OCI-LY3 (cell line): ENCODE data around the gene POLH.
"Not testable (repeated sequence)": the region's sequence is repeated elsewhere in the genome, so short reads cannot be mapped to it uniquely, and the experiment has no call there.

ENCODE experiments used
- CTCF ChIP-seq: fragments of 200-600, 300-600 bp; sonication (generic); IDR thresholded peaks from 2 replicates; pipeline ENCODE4 v1.5.1; 2014; ENCODE audit warnings: antibody characterized with exemption, low read length, low read depth
- EZH2phosphoT487 ChIP-seq: fragments of 200-600 bp; shearing (Covaris generic); IDR thresholded peaks from 2 replicates; pipeline ENCODE4 v1.6.1; 2018; ENCODE audit warnings: antibody characterized with exemption, mixed run types, low read depth

GRCh38 chr6:43652822-43653221 lies 76.8 kb downstream of the POLH start:
- not testable (repeated sequence) for TF ChIP-seq CTCF, EZH2phosphoT487
